Measurements from ENCODE around the gene NSRP1. TPM values are rescaled to one million over a fixed set of nuclear protein-coding genes. Genes with fewer than 3 reads are reported as not detected.

Gene NSRP1
- total and polyA plus RNA-seq, 10 donors, result 15.5 to 39.8 (median 27.9) TPM

- WGBS, 5 donors, result 92 to 100% (median 96%) methylated on average over 1 of the region's 1 CpG
- intact Hi-C loops (cut with DNase I; ENCODE audit: low total_unique reads), result no loop called here
- DNase-seq, result no peak
- peaks cover 0 to 27% (median 0%) of the 10 kb centered on the region in 6 donors for H3K36me3 ChIP-seq
- TF ChIP-seq POLR2A (IDR thresholded peaks at IDR 0.05) (no peak), CTCF (IDR thresholded peaks at IDR 0.05 in 8 of 11, conservative IDR thresholded peaks at IDR 0.05 in 3 of 11) (no peak), POLR2AphosphoS5 (IDR thresholded peaks at IDR 0.05) (no peak)
- peaks cover 0 to 7% (median 0%) of the 10 kb centered on the region in 6 donors for H3K4me1 ChIP-seq
- H3K4me3 ChIP-seq, result no peak overlapping the region
- H3K27ac ChIP-seq, result no peak overlapping the region
- H3K9me3 ChIP-seq, result no peaks in the 10 kb centered on the region
- no peaks in the 10 kb centered on the region for H3K27me3 ChIP-seq (replicated peaks in 1 of 7)
Measured at GRCh38 chr17:30148376-30148775, 31.8 kb downstream of the NSRP1 start.

- H3K27me3 ChIP-seq (replicated peaks in 1 of 7), result no peaks in the 10 kb centered on the region
- 97 to 98% (median 97%) methylated on average over 4 of the region's 4 CpGs for WGBS, 5 donors
- intact Hi-C loops (cut with DNase I; ENCODE audit: low total_unique reads), result no loop called here
- H3K4me3 ChIP-seq, result no peak overlapping the region
- no peaks in the 10 kb centered on the region for H3K9me3 ChIP-seq
- peaks cover 0 to 31% (median under 1%) of the 10 kb centered on the region in 6 donors for H3K36me3 ChIP-seq
- DNase-seq, result no peak
- peaks cover 0 to 4% (median 0%) of the 10 kb centered on the region in 6 donors for H3K4me1 ChIP-seq
- no peak overlapping the region for H3K27ac ChIP-seq
- no peak for TF ChIP-seq POLR2AphosphoS5 (IDR thresholded peaks at IDR 0.05)
- no peak for TF ChIP-seq POLR2A (IDR thresholded peaks at IDR 0.05)
- no peak for TF ChIP-seq CTCF (IDR thresholded peaks at IDR 0.05 in 8 of 11, conservative IDR thresholded peaks at IDR 0.05 in 3 of 11)
Measured at GRCh38 chr17:30151471-30151870, 34.9 kb downstream of the NSRP1 start.

- intact Hi-C loops (cut with DNase I; ENCODE audit: low total_unique reads), result no loop called here
- Histone ChIP-seq H3K4me3 (no peak overlapping the region), H3K9me3 (no peaks in the 10 kb centered on the region), H3K27me3 (replicated peaks in 1 of 7) (no peaks in the 10 kb centered on the region), H3K36me3 (peaks cover 0 to 45% (median 2%) of the 10 kb centered on the region in 6 donors), H3K27ac (no peak overlapping the region), H3K4me1 (peaks cover 0 to 14% (median 8%) of the 10 kb centered on the region in 6 donors)
- no peak for TF ChIP-seq POLR2AphosphoS5 (IDR thresholded peaks at IDR 0.05)
- TF ChIP-seq CTCF (IDR thresholded peaks at IDR 0.05 in 8 of 11, conservative IDR thresholded peaks at IDR 0.05 in 3 of 11), result no peak
- no peak for TF ChIP-seq POLR2A (IDR thresholded peaks at IDR 0.05)
- DNase-seq, result no peak
Measured at GRCh38 chr17:30153463-30153862, 36.8 kb downstream of the NSRP1 start.

GRCh38 chr17:30155389-30155788 is 38.8 kb downstream of the NSRP1 start:
- TF ChIP-seq POLR2A (IDR thresholded peaks at IDR 0.05) (no peak), POLR2AphosphoS5 (IDR thresholded peaks at IDR 0.05) (no peak), CTCF (IDR thresholded peaks at IDR 0.05 in 8 of 11, conservative IDR thresholded peaks at IDR 0.05 in 3 of 11) (no peak)
- Histone ChIP-seq H3K9me3 (peaks cover 0 to 18% (median 15%) of the 10 kb centered on the region in 8 donors), H3K27ac (no peak overlapping the region), H3K36me3 (peaks cover 0 to 48% (median 6%) of the 10 kb centered on the region in 6 donors), H3K4me1 (peaks cover 0 to 22% (median 8%) of the 10 kb centered on the region in 6 donors), H3K27me3 (replicated peaks in 1 of 7) (no peaks in the 10 kb centered on the region), H3K4me3 (no peak overlapping the region)
- WGBS, 5 donors, result 88 to 100% (median 98%) methylated on average over 2 of the region's 2 CpGs
- intact Hi-C loops (cut with DNase I; ENCODE audit: low total_unique reads), result no loop called here
- DNase-seq, result no peak
